ENCODE results near the gene MTCL1. TPM values are rescaled to one million over a fixed set of nuclear protein-coding genes. Genes with fewer than 3 reads are reported as not detected.
A peak's percentile ranks its signal among the peaks of the same experiment; 100 is the strongest.

MTCL1 gene
- polyA plus RNA-seq, 1 experiment, result 29.8 TPM

GRCh38 chr18:8816816-8817215 lies 111.5 kb downstream of the MTCL1 start:
- Histone ChIP-seq H3K27me3 (ENCODE audit: control insufficient read depth, insufficient read depth, low read length) (no peaks in the 10 kb centered on the region), H3K36me3 (ENCODE audit: control insufficient read depth, insufficient read depth, low read length) (peaks cover 18% of the 10 kb centered on the region), H3K4me3 (ENCODE audit: low read depth, low read length) (no peak overlapping the region)
- DNase-seq (ENCODE audit: low read depth), result peak; percentile 42
- POLR2A ChIA-PET, result interaction anchor here (0.6 to 1.2 kb wide), 2 partner anchors 16 to 176 kb away, joined by 3 to 27 read pairs; no protein-coding TSS in a partner anchor
- no peak for TF ChIP-seq CTCF (IDR thresholded peaks at IDR 0.05; ENCODE audit: insufficient read depth, low read depth, low read length)
- CTCF ChIA-PET, result interaction anchor here (1.2 kb wide), 2 partner anchors 132 to 171 kb away, joined by 3 to 4 read pairs; no protein-coding TSS in a partner anchor

- no peak for DNase-seq (ENCODE audit: low read depth)
- no peak for TF ChIP-seq CTCF (IDR thresholded peaks at IDR 0.05; ENCODE audit: insufficient read depth, low read depth, low read length)
- H3K4me3 ChIP-seq (ENCODE audit: low read depth, low read length), result no peak overlapping the region
- no peaks in the 10 kb centered on the region for H3K27me3 ChIP-seq (ENCODE audit: control insufficient read depth, insufficient read depth, low read length)
- H3K36me3 ChIP-seq (ENCODE audit: control insufficient read depth, insufficient read depth, low read length), result peaks cover 25% of the 10 kb centered on the region
- CTCF ChIA-PET, result no interaction called here
- POLR2A ChIA-PET, result no interaction called here
Measured at GRCh38 chr18:8818982-8819381, 113.6 kb downstream of the MTCL1 start.

DNA sequence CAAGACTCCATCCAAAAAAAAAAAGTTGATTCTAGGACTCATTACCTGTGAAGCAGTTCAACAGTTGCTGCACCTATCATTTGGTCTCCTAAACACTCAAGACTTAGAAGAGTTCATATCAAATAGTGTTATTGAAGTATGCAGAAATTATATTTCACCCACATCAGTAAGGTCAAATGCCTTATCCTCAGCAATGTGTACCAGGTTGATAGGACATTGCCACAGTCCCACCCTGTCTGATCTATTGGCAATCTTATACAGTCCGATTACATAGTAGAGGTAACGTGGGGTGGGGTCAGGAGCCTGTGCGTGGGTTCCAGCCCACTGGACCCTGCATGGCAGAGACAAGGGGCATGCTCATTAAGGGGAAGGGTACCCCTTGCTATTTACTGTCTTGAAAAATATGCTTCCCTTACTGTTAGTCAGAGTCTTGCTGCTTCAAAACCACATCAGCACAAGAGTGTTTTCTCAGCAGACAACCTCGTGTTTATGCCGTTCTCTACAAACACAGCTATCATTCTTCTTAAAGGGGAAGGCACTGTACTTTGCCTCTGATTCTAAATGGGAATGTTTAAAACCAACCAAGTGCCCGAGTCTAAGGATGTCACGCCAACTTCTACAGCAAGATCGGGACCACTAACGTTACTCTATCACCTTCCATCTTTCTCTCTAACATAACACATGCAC lies 115.2 kb downstream of the MTCL1 start:
- Histone ChIP-seq H3K36me3 (ENCODE audit: control insufficient read depth, insufficient read depth, low read length) (peaks cover 37% of the 10 kb centered on the region), H3K27me3 (ENCODE audit: control insufficient read depth, insufficient read depth, low read length) (no peaks in the 10 kb centered on the region), H3K4me3 (ENCODE audit: low read depth, low read length) (no peak overlapping the region)
- no peak for DNase-seq (ENCODE audit: low read depth)
- no peak for TF ChIP-seq CTCF (IDR thresholded peaks at IDR 0.05; ENCODE audit: insufficient read depth, low read depth, low read length)
- POLR2A ChIA-PET, result no interaction called here
- CTCF ChIA-PET, result interaction anchor here (1.1 kb wide), 1 partner anchor 12 kb away, joined by 3 read pairs; no protein-coding TSS in a partner anchor

DNA sequence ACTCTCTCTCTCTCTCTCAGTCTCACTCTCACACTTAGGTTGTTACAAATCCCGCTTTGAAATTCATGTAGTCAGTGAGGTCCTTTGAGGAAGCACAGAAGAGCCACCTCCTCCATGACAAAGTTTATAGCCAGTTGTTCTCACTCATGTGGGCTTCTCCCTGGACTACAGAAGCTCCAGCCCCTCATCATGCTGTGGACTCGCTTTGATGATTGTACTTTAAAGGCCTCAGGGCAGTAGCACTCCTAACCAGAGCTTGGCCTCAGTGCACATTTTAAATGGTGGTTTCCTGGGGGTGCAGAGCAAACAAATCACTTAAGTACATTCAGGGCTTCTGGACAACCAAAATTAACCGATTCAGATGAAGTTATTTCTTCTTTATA lies 115.7 kb downstream of the MTCL1 start:
- POLR2A ChIA-PET, result no interaction called here
- CTCF ChIA-PET, result interaction anchor here (1.1 kb wide), 1 partner anchor 13 kb away, joined by 3 read pairs; no protein-coding TSS in a partner anchor
- Histone ChIP-seq H3K36me3 (ENCODE audit: control insufficient read depth, insufficient read depth, low read length) (peaks cover 40% of the 10 kb centered on the region), H3K27me3 (ENCODE audit: control insufficient read depth, insufficient read depth, low read length) (no peaks in the 10 kb centered on the region), H3K4me3 (ENCODE audit: low read depth, low read length) (no peak overlapping the region)
- DNase-seq (ENCODE audit: low read depth), result no peak
- TF ChIP-seq CTCF (IDR thresholded peaks at IDR 0.05; ENCODE audit: insufficient read depth, low read depth, low read length), result no peak

DNA sequence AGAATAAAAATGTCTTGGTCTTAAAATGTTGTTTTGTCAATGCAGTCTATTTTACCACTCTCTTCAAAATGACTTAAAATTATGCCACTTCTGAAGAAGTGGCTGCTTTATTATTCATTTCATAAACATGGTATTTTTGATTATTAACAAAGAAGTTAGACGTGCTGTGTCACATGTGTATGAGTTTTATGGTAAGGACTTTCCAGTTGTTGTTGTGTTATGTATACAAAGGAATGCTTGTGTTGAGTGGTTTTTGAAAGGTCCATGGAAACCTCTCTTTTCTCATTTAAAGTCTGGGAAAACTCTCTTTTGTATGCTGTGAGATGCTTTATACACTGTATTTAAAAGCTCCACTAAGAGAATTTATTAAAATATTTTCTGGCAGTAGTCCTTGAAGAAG lies 116.2 kb downstream of the MTCL1 start:
- H3K4me3 ChIP-seq (ENCODE audit: low read depth, low read length), result no peak overlapping the region
- no peaks in the 10 kb centered on the region for H3K27me3 ChIP-seq (ENCODE audit: control insufficient read depth, insufficient read depth, low read length)
- peaks cover 41% of the 10 kb centered on the region for H3K36me3 ChIP-seq (ENCODE audit: control insufficient read depth, insufficient read depth, low read length)
- DNase-seq (ENCODE audit: low read depth), result no peak
- no peak for TF ChIP-seq CTCF (IDR thresholded peaks at IDR 0.05; ENCODE audit: insufficient read depth, low read depth, low read length)
- CTCF ChIA-PET, result interaction anchor here (1.1 kb wide), 1 partner anchor 13 kb away, joined by 3 read pairs; no protein-coding TSS in a partner anchor
- POLR2A ChIA-PET, result no interaction called here

Data from BJ (cell line).